Lower leg skin (tissue), 3 donors: ENCODE data around the gene TLDC2.

Experiments used
- CTCF ChIP-seq, 3 donors: fragments of 450-650 bp; IDR thresholded peaks; one replicate each; pipeline ENCODE4 v1.5.1; 2016; ENCODE audit warnings: antibody characterized with exemption in 3 of 3, mild to moderate bottlenecking in 3 of 3, moderate library complexity in 2 of 3
- POLR2A ChIP-seq, 2 donors: fragments of 450-650 bp; IDR thresholded peaks; one replicate each; pipeline ENCODE4 v1.6.1; 2016 to 2017; ENCODE audit warnings: antibody characterized with exemption in 2 of 2, mild to moderate bottlenecking in 1 of 2, moderate library complexity in 1 of 2

- TF ChIP-seq CTCF (IDR thresholded peaks at IDR 0.05) (no peak), POLR2A (IDR thresholded peaks at IDR 0.05) (no peak)
Measured at GRCh38 chr20:36835025-36835424, 40.9 kb upstream of the TLDC2 start.
